Caco-2 (cell line): ENCODE results near the gene PLCG1. TPM values are rescaled to one million over a fixed set of nuclear protein-coding genes. Genes with fewer than 3 reads are reported as not detected.

ENCODE experiments used
- BruUV-seq: library from RNA; stranded (reverse); fragments of 400-500 nt; replicated peaks from 2 replicates; lab custom pipeline; 2021; lab: Mats Ljungman, UMichigan
- CTCF ChIA-PET: fragments of 300-600 bp; sonication (Branson Sonifier 250); formaldehyde crosslinking; loops from one replicate; lab custom pipeline; 2022; ENCODE audit warnings: antibody characterized with exemption; lab: Charles Lee
- POLR2A ChIA-PET: fragments of 300-600 bp; sonication (Branson Sonifier 250); formaldehyde crosslinking; loops from one replicate; lab custom pipeline; 2022; ENCODE audit warnings: antibody characterized with exemption; lab: Charles Lee
- DNase-seq, 2 experiments: peaks; one replicate each; pipeline versions ENCODE4 v3.0.0 to v3.0.0-alpha.2; 2020 to 2022
- H3K27me3 ChIP-seq: replicated peaks from 2 replicates; pipeline ENCODE4 v1.6.0; 2011; ENCODE audit warnings: low read length; ENCODE audit not compliant: control insufficient read depth, insufficient read depth
- H3K36me3 ChIP-seq: 2 replicates; pipeline ENCODE4 v1.5.1; 2011; ENCODE audit warnings: low read length; ENCODE audit not compliant: control insufficient read depth, insufficient read depth
- H3K4me1 ChIP-seq: fragments of 250-450 bp; sonication (Bioruptor Pico); 2 replicates; pipeline ENCODE4 v1.5.1; 2020; ENCODE audit warnings: mild to moderate bottlenecking
- H3K4me3 ChIP-seq: 2 replicates; pipeline ENCODE4 v1.5.1; 2011; ENCODE audit warnings: low read depth, mild to moderate bottlenecking, control low read depth, low read length
- H3K9me3 ChIP-seq: fragments of 250-450 bp; sonication (Bioruptor Pico); 2 replicates; pipeline ENCODE4 v1.5.1; 2020; ENCODE audit warnings: mild to moderate bottlenecking, moderate library complexity
- H3K27ac Mint-ChIP-seq: one replicate; pipeline ENCODE4 v1.8.0; 2022; ENCODE audit warnings: mixed read lengths; ENCODE audit not compliant: unreplicated experiment
- H3K27me3 Mint-ChIP-seq: one replicate; pipeline ENCODE4 v1.8.0; 2022; ENCODE audit warnings: mixed read lengths; ENCODE audit not compliant: insufficient read depth, unreplicated experiment
- H3K36me3 Mint-ChIP-seq: one replicate; pipeline ENCODE4 v1.8.0; 2022; ENCODE audit warnings: mild to moderate bottlenecking, mixed read lengths; ENCODE audit not compliant: insufficient read depth, unreplicated experiment
- H3K4me1 Mint-ChIP-seq: one replicate; pipeline ENCODE4 v1.8.0; 2022; ENCODE audit warnings: low read depth, mixed read lengths; ENCODE audit not compliant: unreplicated experiment
- H3K4me3 Mint-ChIP-seq: one replicate; pipeline ENCODE4 v1.8.0; 2022; ENCODE audit warnings: mild to moderate bottlenecking, moderate library complexity, mixed read lengths; ENCODE audit not compliant: unreplicated experiment
- H3K9me3 Mint-ChIP-seq: one replicate; pipeline ENCODE4 v1.8.0; 2022; ENCODE audit warnings: mixed read lengths; ENCODE audit not compliant: unreplicated experiment
- intact Hi-C: fragments of 100-400 bp; cut with micrococcal nuclease; formaldehyde crosslinking; loops from one replicate; pipeline ENCODE4 v1.10.0; 2022; ENCODE audit not compliant: unreplicated experiment
- total RNA-seq: library from RNA; stranded (reverse); gene quantifications from 2 replicates; pipeline ENCODE4 v1.2.3, GENCODE V29; 2022
- TF ChIP-seq, protein P1 (sequence below), 2 experiments: fragments of 200-600 bp in 1 of 2; IDR thresholded peaks; 1 replicate in 1 of 2; 2 replicates in 1 of 2; pipeline versions ENCODE4 v1.5.1 to v1.8.0; 2011 to 2022; ENCODE audit warnings: antibody characterized with exemption in 1 of 2, control low read depth in 1 of 2, inconsistent platforms in 1 of 2, low read depth in 1 of 2, low read length in 1 of 2, mild to moderate bottlenecking in 1 of 2, moderate library complexity in 1 of 2; ENCODE audit not compliant: insufficient read depth in 1 of 2, severe bottlenecking in 1 of 2, unreplicated experiment in 1 of 2

The PLCG1 gene
- total RNA-seq, 1 experiment from 2014 or later: 196 TPM

DNA sequence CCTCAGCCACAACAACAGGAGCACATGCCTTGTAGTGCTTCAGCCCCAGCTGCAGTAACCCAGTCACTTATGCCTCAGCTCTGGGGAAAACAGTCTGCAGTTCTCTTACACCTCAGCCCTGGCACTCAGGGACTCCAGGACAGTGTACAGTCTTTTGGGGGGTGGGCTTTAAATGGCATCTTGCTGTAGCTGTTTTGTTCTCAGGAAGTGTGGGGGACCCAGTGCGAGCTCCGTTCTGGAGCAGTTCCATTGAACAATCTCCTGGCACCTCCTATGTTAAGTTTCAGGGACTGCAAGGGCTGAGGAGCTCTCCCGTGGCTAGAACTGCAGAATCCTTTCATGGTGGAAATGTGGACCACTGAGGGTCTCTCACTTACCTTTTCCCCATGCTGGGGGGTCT, 55.2 kb downstream of the PLCG1 start:
- Histone ChIP-seq H3K4me3 (no peak overlapping the region), H3K9me3 (peaks cover 7% of the 10 kb centered on the region), H3K27me3 (no peaks in the 10 kb centered on the region), H3K4me1 (no peaks in the 10 kb centered on the region), H3K36me3 (no peaks in the 10 kb centered on the region)
- TF ChIP-seq, protein P1, sequence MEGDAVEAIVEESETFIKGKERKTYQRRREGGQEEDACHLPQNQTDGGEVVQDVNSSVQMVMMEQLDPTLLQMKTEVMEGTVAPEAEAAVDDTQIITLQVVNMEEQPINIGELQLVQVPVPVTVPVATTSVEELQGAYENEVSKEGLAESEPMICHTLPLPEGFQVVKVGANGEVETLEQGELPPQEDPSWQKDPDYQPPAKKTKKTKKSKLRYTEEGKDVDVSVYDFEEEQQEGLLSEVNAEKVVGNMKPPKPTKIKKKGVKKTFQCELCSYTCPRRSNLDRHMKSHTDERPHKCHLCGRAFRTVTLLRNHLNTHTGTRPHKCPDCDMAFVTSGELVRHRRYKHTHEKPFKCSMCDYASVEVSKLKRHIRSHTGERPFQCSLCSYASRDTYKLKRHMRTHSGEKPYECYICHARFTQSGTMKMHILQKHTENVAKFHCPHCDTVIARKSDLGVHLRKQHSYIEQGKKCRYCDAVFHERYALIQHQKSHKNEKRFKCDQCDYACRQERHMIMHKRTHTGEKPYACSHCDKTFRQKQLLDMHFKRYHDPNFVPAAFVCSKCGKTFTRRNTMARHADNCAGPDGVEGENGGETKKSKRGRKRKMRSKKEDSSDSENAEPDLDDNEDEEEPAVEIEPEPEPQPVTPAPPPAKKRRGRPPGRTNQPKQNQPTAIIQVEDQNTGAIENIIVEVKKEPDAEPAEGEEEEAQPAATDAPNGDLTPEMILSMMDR (IDR thresholded peaks at IDR 0.05; ENCODE audit: insufficient read depth in 1 of 2, low read depth in 1 of 2, low read length in 1 of 2, severe bottlenecking in 1 of 2, unreplicated experiment in 1 of 2): no peak
- no peaks in the 10 kb centered on the region for H3K27me3 Mint-ChIP-seq
- H3K36me3 Mint-ChIP-seq: no peaks in the 10 kb centered on the region
- H3K27ac Mint-ChIP-seq: no peak overlapping the region
- ChIA-PET CTCF (interaction anchor here (1.2 kb wide), 1 partner anchor 20 kb away, joined by 8 read pairs; no protein-coding TSS in a partner anchor), POLR2A (no interaction called here)
- H3K4me3 Mint-ChIP-seq: no peak overlapping the region
- H3K4me1 Mint-ChIP-seq: no peaks in the 10 kb centered on the region
- no TSS peak for BruUV-seq
- H3K9me3 Mint-ChIP-seq: peaks cover 53% of the 10 kb centered on the region
- no peak for DNase-seq
- intact Hi-C loops: no loop called here

DNA sequence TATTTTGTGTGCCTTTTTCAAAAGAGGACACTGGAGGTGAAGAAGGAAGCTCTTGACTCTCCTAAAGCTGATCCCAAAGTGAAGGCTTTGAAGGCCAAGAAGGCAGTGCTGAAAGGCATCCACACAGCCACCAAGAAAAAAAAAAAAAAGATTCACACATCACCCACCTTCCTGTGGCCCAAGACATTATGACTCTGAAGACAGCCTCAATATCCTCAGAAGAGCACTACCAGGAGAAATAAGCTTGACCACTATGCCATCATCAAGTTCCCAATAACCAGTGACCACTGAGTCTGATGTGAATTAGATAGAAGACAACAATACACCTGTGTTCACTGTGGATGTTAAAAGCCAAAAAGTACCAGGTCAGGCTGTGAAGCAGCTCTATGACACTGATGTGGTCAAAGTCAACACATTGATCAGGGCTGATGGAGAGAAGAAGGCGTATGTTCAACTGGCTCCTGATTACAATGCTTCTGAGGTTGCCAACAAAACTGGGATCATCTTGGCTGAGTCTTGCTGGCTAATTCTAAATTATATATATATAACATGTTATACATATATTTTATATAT, 59.4 kb downstream of the PLCG1 start:
- DNase-seq: no peak
- peaks cover 18% of the 10 kb centered on the region for H3K9me3 ChIP-seq
- H3K4me1 ChIP-seq: no peaks in the 10 kb centered on the region
- Mint-ChIP-seq H3K36me3 (no peaks in the 10 kb centered on the region), H3K9me3 (peaks cover 43% of the 10 kb centered on the region), H3K27me3 (no peaks in the 10 kb centered on the region), H3K4me1 (no peaks in the 10 kb centered on the region), H3K4me3 (no peak overlapping the region), H3K27ac (no peak overlapping the region)
- TF ChIP-seq, protein P1 (IDR thresholded peaks at IDR 0.05; ENCODE audit: insufficient read depth in 1 of 2, low read depth in 1 of 2, low read length in 1 of 2, severe bottlenecking in 1 of 2, unreplicated experiment in 1 of 2): no peak
- ChIA-PET POLR2A (no interaction called here), CTCF (interaction anchor here (0.7 kb wide), 2 partner anchors 144 to 271 kb away, joined by 5 to 7 read pairs; partner anchors contain the start of gene LPIN3)
- BruUV-seq: no TSS peak
- no peaks in the 10 kb centered on the region for H3K36me3 ChIP-seq
- no peaks in the 10 kb centered on the region for H3K27me3 ChIP-seq
- H3K4me3 ChIP-seq: no peak overlapping the region
- intact Hi-C loops: no loop called here

DNA sequence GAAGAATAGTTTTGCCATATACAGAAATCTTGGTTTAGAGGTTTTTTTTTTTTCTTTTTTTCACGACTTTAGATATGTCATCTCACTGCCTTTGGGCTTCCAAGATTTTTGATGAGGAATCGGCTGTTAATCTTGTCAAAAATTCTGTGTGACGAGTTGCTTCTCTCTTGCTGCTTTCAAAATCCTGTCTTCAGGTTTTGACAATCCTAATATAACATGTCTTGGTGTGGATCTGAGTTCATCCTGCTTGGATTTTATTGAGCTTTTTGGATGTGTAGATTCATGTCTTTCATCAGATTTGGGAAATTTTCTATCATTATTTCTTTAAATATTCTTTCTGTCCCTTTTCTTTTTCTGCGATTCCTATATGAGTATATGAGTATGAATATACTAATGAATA, 61.1 kb downstream of the PLCG1 start:
- no peaks in the 10 kb centered on the region for H3K27me3 ChIP-seq
- POLR2A ChIA-PET: no interaction called here
- intact Hi-C loops: no loop called here
- no peaks in the 10 kb centered on the region for H3K36me3 ChIP-seq
- peaks cover 18% of the 10 kb centered on the region for H3K9me3 ChIP-seq
- Mint-ChIP-seq H3K9me3 (peaks cover 31% of the 10 kb centered on the region), H3K4me1 (no peaks in the 10 kb centered on the region), H3K27ac (no peak overlapping the region), H3K36me3 (no peaks in the 10 kb centered on the region), H3K4me3 (no peak overlapping the region), H3K27me3 (no peaks in the 10 kb centered on the region)
- TF ChIP-seq, protein P1 (IDR thresholded peaks at IDR 0.05; ENCODE audit: insufficient read depth in 1 of 2, low read depth in 1 of 2, low read length in 1 of 2, severe bottlenecking in 1 of 2, unreplicated experiment in 1 of 2): no peak
- H3K4me3 ChIP-seq: no peak overlapping the region
- DNase-seq: no peak
- no TSS peak for BruUV-seq
- no peaks in the 10 kb centered on the region for H3K4me1 ChIP-seq
- CTCF ChIA-PET: interaction anchor here (0.7 kb wide), 1 partner anchor 25 kb away, joined by 8 read pairs; no protein-coding TSS in a partner anchor
